HG03571 (cell line): ENCODE measurements around the gene RRP9.
"Not testable (repeated sequence)": the region's sequence is repeated elsewhere in the genome, so short reads cannot be mapped to it uniquely, and the experiment has no call there.

Experiments used
- ATAC-seq: cut with Tn5 transposase; IDR thresholded peaks from one replicate; pipeline ENCODE4 v1.9.1; 2021; ENCODE audit not compliant: unreplicated experiment

Gene RRP9

DNA sequence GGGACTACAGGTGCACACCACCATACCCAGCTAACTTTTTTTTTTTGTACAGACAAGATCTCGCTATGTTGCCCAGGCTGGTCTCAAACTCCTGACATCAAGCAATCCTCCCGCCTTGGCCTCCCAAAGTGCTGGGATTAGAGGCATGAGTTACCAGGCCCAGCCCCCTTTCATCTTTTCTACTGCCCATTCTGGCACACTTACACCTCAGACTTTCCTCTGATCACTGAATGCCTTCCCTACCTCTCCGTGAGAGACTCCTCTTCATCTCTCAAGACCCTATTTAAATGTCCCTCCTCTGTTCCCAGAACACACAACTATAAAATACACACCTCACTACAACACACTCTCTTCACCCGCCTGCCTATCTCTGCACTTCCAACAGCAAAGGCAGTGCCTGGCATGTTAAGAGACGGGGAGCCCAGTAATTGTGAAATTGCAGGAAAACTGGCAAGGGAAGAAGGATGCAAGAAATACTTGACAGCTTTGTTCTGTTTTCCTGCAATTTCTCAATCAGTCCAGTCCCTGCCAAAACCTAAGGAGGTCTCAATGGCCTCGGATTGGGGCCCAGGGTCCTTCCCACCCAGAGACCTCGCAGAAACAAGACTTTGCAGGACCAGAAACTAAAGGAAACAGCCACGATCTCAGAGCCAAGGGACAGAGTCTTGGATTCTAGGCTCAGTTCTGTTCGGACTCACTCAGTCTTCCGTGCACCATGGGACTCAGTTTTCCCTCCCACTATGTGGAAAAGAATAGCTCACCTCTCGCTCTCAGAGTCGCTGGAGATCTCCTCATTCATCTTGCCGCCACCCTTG, 849 bp downstream of the RRP9 start:
- no peak for ATAC-seq

DNA sequence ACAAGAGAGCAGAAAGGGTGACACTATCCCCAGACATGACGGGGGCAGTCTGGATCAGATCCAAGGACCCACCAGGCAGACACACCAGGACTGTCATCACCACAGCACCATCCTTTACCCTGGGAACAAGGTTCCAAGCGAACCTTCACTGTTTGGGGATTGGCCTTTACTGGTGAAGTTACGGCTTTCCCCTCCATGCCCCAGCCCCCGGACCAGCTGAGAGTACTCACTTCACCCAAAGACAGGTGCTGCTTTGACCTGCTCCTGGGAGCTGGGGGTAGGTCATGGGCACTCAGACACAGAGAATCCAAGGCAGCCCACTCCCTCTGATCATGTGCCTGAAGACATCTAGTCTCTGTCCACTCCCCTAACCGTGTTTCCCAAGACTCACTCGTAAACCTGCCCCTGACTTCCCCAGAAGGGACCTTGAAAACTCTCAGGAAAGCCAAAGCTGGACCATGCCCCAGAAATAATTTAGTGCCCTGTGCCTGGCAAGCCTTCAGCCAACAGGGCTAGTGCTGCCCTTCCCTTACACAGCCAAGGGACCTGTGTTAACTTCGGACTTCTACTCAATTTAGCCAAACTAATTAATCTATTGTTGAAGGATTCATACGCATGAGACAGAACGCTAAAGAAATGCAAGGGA, 2.8 kb downstream of the RRP9 start:
- no peak for ATAC-seq

DNA sequence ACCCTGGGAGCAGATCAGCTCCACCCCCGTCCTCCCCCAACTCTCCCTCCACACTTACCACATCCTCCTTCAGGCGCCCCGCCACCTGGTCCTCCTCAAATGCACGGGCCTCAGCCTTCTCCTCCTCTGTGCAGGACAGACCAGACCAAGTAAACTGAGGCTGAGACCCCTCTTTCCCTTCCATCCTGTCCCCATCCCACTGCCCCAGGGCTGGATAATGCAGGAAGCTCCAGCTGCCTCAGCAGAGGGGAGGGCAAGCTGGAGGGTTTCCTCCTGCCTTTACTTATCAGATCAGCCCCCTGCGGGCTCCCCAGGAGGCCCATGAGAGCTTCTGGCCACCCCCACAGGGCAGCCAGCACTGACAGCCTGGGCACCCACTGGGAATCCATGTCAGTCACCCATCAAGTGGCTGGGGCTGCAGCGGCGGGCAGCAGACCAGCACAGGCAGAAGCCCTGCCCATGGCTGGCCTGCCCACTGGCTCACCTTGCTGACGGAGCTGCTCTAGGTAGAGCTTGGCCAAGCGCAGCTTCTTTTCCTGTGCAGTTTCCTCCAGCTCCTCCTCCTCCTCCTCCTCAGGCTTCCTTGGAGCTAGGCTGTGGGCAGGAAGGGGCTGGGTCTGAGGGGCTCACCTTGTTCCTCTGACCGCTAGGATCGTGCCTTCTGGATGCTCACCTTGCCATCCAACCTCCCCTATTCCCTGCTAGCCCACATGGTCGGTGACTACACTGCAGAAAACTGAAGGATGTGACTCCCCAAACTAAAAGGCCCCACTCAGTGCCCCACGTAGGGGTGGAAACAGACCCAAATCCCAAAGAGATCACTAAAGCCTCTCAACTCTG, 3.9 kb downstream of the RRP9 start:
- ATAC-seq = no peak

DNA sequence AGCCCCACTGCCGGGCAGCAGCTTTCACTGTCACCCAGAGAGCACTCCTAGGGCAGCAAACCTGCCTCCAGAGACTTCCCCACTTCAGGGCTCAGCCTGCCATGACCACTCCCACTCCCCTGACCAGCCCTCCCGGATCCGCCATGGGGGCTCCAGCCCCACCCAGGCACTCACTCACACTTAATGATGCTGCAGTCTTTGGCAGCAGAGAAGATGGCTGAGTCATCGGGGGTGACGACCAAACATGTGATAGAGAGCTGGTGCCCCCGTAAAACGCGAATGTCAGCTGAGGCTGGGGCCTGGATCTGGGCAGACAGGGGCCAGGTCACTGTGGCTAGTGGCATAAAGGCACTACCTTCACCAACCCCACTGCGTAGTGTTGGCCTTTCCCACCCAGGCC, 4.7 kb downstream of the RRP9 start:
- no peak for ATAC-seq

DNA sequence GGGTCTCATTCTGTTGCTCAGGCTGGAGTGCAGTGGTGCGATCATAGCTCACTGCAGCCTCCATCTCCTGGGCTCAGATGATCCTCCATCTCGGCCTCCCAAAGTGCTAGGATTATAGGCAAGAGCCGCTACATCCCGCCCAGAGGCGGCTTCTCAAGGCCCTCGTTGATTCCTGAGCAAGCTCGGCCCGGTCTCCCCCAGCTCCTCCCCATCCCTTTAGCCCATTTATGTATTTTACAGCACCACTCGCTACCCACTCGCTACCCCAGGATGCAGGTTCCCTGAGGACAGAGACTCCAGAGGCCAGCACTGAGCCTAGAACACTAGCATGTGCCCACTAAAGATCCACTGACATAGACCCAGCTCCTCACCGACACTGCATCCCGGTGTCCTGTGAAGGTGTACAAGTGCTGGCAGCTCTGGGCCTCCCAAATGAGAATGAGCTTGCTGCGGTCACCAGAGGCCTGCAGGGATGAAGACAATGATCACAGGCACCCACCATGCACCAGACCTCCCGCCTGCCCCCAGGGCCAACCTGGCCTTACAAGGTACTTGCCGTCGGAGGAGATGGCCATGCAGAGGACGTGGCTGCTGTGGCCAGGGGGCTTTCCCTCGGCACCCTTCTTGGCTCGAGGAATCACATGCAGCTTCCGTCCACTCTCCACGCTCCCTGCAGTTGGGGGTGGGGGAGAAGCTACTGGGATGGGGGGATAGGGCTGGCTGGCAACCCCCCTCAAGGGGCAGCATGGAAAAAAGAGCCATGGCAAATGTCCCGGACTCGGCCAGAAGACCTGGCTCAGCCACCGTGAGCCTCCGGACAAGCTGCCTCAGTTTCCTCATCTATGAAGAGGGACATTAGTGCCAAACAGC, 5.6 kb downstream of the RRP9 start:
- ATAC-seq = no peak

DNA sequence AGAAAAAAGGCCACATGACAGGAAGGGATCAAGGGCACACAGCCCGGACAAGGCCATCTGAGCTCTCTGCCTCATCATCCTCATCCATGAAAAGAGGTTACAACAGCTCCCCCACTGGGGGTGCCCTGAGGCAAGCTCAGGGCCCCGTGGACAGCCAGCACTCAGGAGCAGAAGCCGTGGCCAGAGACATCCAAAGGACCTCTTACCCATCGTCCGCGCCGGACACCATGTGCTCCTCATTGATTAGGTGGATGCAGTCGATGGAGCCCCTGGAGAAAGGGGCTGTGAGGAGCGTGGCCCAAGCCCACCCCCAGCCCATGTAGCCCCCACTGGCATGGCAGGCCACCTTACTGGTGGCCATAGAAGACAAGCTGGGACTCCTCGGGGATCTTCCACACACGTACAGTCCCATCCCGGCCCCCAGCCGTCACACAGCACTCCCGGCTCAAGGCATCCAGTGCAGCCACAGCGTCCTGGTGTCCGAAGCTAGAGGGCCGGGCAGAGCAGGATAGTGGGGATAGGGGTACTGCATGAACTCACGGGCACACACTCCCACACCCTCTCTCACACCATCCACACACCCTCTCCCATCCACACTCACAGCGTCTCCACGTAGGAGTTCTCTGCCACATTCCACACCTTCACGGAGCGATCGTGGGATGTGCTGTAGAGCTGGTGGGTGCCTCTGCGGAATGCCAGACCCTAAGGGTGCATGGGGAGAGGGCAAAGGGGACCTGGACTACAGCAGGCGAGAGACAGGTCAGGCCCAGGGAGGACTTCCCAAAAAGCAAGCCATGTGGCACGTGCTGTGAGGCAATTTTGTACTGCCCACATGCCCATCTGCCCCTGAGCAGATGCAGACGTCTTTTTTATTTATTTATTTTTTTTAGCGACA, 6.5 kb downstream of the RRP9 start:
- ATAC-seq = no peak

DNA sequence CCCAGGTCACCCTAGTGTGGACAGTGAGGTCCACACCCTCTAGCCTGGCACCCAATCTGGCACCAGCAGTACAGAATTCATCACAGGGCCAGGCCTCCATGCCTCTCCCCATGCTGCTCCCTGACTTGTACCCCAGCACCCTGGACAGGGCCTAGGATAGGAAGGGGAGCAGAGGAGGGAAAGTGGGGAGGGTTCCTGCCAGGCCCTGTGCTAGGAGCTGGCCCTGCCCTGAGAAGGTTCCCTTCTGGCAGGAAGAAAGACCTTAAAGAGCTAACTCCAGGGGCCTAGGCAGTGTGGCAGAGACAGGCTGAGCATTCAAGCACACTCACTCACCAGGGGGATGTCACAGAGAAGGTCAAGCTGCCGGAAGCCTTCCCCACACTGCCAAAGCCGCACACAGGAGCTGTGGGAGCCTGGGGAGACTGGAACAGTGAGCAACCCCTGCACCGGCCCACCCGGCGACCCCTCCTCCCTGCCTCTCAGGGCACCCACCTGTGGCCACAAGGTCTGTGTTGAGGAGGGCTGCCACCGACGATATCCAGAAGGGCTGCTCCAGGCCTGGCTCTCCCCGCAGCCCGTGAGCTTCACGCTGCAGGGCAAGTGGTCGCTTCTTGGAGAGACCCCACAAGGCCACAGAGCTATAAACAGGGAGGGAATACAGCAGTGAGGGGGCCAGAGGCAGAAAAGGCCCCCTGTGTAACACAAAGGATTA, 7.4 kb downstream of the RRP9 start:
- ATAC-seq = no peak

DNA sequence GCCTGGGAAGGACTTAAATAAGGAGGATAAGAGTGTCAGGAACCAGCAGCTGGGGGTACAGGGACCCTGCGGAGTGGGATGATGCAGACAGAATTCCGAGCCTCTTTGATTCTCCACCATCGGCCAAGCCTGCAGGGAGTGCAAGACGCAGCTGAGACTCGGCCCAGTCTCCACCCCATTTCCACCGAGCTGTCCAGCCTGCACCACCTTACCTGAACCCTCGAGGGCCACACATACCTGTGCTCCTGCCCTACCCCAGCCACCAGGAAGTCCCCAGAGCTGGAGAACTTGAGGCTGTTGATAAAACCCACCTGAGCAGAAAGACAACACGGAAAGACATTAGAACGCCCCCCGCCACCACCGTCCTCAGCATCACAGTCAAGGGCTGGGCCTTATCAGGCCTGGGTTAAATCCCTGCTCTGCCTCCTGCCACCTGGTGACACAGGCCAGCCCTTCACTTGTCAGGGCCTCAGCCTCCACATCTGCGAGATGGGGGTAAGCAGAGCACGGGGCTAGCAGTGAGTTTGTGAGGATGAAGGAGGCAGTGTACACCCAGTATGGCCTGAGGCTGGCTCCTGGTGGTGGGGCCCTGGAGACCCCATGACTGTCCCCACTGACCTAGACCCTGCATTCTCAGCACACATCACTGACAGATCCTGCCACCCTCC, 8.1 kb downstream of the RRP9 start:
- no peak for ATAC-seq

DNA sequence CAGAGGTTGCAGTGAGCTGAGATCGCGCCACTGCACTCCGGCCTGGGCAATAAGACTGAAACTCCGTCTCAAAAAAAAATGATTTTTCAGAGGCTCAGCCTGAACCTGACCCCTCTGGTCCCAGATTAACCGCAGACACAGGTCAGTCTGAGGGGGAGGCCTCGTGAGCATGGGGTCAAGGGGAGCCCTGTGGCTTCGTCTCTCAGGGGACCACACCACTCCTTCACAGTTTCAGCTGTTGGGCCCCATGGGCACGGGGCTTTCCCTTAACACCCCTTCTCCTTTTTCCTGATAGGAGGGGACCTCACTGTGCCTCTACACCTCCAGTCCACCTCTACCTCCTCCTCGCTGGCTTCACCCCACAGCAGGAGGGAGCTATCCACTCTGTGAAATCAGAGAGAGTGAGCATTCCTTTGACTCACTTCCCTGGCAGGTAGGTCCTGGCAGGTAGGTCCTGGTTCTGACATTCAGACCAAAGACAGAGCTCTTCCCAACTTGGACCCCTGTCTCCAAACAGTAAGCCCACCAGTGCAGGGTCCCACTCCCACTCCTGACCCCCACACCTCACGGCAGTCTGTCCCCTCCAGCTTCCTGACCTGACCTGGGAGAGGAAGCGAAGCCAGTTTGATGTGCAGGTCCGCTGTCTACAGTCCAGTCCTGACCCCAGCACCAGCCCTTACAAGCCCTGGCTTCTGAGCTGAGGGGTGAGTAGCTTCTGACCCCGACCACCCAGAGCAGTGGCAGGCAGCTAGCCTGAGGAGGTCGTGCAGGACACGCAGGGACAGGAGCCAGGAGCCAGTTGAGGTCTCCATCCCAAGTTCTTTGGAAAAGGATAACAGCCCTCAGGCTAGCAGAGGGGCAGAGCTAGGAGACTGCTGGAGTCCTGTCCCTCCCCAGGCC, 9.0 kb downstream of the RRP9 start:
- ATAC-seq = no peak

DNA sequence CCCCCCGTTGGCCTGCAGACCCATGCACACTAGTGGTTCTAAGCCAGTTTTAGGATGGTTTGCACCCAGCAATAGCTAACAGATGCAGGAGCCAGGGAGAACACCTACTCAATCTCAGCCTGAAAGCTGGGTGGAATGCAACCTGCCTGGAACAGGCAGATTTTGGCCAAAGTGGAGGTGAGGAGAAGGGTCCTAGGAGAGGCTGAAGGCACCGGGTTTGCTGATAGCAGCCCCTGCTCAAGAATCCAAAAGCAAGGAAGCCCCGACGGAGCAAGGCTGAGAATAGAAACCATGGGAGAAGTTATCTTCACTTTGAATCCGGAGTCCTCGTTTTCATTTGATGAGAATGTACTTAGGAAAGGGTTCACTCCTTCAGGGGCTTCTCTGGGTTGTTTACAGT, 9.9 kb downstream of the RRP9 start:
- no peak for ATAC-seq

DNA sequence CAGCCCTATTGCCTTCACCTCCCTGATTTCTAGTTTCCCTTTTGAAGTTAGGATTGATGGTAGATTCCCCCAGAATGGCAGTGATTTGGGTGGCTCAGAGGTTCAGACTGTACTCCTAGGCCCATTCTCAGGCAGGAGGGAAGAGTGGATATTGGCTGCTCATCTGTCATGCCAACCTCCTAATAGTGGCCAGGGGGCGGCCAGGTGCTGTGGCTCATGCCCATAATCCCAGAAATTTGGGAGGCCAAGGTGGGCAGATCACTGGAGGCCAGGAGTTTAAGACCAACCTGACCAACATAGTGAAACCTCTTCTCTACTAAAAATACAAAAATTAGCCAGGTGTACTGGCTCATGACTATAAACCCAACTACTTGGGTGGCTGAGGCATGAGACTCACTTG, 11.3 kb downstream of the RRP9 start:
- ATAC-seq = no peak

DNA sequence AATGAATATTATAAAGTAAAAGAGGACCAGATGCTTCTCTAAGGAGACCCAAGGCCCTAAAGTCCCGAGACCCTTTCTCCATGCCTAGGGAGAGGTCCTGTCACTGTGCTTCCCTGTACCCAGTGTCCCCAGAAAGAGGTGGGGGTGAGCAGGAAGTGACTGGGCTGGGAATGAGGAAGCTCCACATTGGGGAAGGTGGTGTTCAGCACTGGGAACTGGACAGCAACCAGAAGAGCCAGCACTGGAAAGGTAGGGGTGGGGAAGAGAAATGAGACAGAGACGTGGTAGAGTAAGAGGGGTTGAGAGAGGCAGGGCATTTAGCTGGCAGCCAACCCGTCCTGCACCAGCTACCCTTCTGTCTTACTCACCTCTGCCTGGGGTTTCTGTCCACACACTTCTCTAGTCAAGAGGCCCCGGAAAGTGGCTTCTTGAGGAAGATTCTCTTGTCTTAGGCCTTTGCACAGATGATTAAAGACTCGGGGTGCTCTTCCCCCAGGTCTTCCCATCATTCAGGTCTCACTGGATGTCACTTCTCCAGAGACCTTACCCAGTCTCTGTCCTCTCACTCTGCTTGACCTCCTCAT, 12.2 kb downstream of the RRP9 start:
- ATAC-seq = no peak

DNA sequence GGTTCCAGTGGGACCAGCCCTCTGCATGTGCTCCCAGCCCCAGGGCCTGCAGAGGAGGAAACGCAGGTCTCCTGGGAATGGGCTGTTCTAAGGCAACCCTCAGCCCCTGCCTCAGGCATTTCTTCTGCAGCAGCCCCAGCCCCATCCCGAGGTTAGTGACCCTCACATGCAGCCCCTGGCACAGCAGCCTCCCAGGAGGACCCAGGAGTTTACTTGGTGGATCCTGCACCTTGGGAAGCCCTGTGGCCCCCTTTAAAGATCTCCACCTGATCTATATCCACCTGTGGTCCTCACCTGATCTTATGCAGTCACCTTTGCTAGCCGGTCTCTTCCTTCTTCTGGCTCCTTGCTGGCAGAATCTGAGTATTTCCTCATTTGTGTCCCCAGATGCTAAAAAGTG, 12.7 kb downstream of the RRP9 start:
- ATAC-seq = not testable (repeated sequence)

DNA sequence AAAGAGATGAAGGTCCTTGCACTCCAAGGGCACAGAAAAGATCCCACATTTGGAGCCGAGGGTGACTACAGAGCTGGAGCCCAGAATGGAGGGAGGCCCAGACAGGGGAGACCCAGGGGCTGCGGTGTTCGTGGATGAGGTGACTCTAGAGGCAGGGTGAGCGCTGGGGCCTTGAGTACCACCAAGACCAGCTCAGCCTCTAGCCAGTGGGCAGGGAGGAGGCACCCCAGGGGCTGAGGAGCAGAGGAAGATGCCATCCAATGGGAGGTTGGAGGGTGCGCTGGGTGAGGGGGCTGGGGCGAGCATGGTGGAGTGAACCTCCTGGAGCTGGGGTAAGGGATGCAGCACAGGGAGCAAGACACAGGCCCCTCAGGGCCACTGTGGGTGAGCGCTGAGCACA, 13.3 kb downstream of the RRP9 start:
- ATAC-seq = no peak

DNA sequence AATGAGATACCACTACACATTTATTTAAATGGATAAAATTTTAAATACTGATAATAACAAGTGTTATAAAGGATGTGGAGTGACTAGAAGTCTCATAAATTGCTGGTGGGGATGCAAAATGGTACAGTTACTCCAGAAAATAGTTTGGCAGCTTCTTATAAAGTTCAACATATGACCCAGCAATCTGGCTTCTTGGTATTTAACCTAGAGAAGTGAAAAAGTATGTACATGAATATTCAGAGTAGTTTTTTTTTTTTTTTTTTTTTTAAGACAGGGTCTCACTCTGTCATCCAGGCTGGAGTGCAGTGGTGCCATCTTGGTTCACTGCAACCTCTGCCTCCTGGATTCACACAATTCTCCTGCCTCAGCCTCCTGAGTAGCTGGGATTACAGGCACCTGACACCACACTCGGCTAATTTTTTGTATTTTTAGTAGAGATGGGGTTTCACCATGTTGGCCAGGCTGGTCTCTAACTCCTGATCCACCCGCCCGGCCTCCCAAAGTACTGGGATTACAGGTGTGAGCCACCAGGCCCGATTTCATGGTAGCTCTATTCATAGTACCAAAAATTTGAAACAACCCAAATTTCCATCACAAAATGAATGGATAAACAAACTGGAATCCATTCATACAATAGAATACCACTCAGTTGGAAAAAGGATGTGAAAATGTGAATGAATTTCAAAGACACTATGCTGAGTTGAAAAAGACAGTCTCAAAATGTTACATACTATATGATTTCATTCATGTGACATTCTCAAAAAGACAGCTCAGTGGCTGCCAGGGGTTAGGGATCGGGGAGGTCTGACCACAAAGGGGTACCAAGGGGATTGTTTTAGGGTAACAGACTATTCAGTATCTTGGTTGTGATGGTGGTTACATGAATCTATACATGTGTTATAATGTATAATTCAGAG, 14.4 kb downstream of the RRP9 start:
- ATAC-seq = no peak

DNA sequence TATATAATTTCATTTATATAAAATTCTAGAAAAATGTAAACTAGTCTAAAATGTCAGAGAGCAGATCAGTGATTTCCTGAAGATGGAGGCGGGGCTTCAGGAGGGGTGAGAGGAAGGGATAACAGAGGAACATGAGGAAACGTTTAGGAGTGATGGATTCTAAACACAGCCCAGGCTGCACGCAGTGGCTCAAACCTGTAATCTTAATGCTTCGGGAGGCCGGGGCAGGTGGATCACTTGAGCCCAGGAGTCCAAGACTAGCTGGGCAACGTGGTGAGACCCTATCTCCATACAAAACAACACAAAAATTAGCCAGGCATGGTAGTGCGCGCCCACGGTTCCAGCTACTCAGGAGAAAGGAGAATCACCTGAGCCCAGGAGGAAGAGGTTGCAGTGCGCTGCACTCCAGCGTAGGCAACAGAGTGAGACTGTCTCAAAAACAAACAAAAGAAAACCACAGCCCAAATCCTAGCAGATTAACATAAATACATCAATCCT, 20.6 kb downstream of the RRP9 start:
- no peak for ATAC-seq
